Measurements from ENCODE around the gene ANKRD13B.
A peak's percentile ranks its signal among the peaks of the same experiment; 100 is the strongest.

ANKRD13B gene

DNA sequence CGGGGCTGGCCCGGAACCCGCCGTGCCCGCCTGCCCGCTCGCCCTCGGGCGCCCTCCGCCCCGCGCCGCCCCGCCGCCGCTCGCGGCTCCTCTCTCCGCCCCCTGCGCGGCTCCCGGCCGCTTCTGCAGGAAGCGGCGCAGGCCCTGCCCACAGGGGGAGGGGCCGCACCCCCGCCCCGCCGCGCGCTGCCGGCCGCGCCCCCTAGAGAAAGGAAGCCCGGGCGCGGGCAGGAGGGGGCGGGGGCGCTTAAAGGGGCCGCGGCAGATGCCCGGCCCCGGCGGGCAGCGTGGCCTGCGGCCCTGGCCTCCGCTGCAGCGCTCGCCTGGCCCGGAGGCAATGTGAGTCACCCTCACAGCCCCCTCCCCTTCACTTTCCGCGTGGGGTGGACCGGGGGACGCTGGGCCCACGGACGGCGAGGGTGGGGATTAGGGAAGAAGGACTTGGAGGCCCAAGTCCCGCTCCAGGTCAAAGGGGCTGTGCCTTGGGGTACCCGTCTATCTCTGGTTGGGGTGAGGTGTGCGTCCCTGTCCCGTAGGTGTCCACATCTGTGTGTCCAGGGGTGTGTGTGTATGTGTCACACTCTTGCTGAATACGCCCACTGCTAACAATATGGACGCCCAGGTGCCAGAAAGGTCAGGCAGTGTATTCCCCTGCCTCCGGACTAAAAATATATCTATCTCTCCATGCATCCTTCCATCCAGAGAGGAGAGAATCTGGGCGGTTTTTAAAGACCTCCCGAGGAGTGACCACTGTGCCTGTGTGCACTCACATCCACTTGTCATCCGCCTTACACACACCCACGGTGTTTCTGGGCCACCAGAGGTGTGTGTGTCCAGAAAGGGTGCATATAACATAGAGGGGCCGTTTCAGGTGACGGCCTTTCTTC, 3.2 kb upstream of the ANKRD13B start, which contains the start of gene GIT1:
Gene GIT1 (minus strand): TSS at position 125 of the 887 bp plus-strand sequence. CDS start 270 bp downstream, outside the sequence.
- H3K4me1 ChIP-seq (ENCODE audit: control insufficient read depth, insufficient read depth, low read length), result peaks cover 26% of the 10 kb centered on the region
- peaks cover 0 to 10% of the 10 kb centered on the region in 2 experiments; a peak in 1 of 3 replicates for H3K36me3 ChIP-seq (ENCODE audit: control insufficient read depth in 2 of 2, insufficient read depth in 1 of 2, low read length in 2 of 2)
- POLR2A ChIA-PET, result interaction anchor here (1.8 kb wide), 1 partner anchor 21 kb away, joined by 8 read pairs; the partner anchor contains the start of gene TP53I13
- H3K4me3 ChIP-seq (ENCODE audit: low read depth, low read length), result peak within 1 kb of the TSS; percentile 86
- H3K27ac ChIP-seq (ENCODE audit: extremely low read depth, low read depth, low read length), result peak within 1 kb of the TSS; percentile 82
- CTCF ChIA-PET, result interaction anchor here (0.8 to 5.1 kb wide), 5 partner anchors 15 to 445 kb away, joined by 4 to 57 read pairs (median 23); no protein-coding TSS in a partner anchor
- H3K9me3 ChIP-seq (ENCODE audit: control insufficient read depth, insufficient read depth, low read depth, low read length), result no peaks in the 10 kb centered on the region
- TF ChIP-seq ZNF416 (tag by site-specific recombination; IDR thresholded peaks at IDR 0.05) (no peak), ZNF366 (tag by site-specific recombination; conservative IDR thresholded peaks at IDR 0.05) (peak; percentile 67), ZNF596 (tag by site-specific recombination; IDR thresholded peaks at IDR 0.05) (peak; percentile 11; the same call in 1 of the 2 replicates), ZNF514 (tag by site-specific recombination; IDR thresholded peaks at IDR 0.05) (no peak), ZNF184 (tag by site-specific recombination; IDR thresholded peaks at IDR 0.05) (no peak), ZSCAN30 (tag by site-specific recombination; IDR thresholded peaks at IDR 0.05) (peak; percentile 62), ZXDB (tag by site-specific recombination; IDR thresholded peaks at IDR 0.05) (0 out of 2 replicates have a peak, but pooled peaks have one; percentile 12), BCL11A (tag by site-specific recombination; IDR thresholded peaks at IDR 0.05; ENCODE audit: low read depth) (peak; percentile 25; the same call in 1 of the 2 replicates), ZFP69B (tag by site-specific recombination; IDR thresholded peaks at IDR 0.05) (peak; percentile 96), KLF9 (tag by site-specific recombination; IDR thresholded peaks at IDR 0.05; ENCODE audit: low read depth) (peak; percentile 44), ZNF433 (tag by site-specific recombination; IDR thresholded peaks at IDR 0.05; ENCODE audit: low read depth) (no peak), ZBTB10 (tag by site-specific recombination; IDR thresholded peaks at IDR 0.05) (peak; percentile 62; the same call in 1 of the 2 replicates), ZNF426 (tag by site-specific recombination; IDR thresholded peaks at IDR 0.05) (no peak), ZBTB48 (tag by site-specific recombination; IDR thresholded peaks at IDR 0.05) (0 out of 2 replicates have a peak, but pooled peaks have one; percentile 13), PATZ1 (tag by site-specific recombination; IDR thresholded peaks at IDR 0.05) (peak; percentile 21), MZF1 (tag by site-specific recombination; IDR thresholded peaks at IDR 0.05; ENCODE audit: borderline replicate concordance) (no peak), ZNF544 (tag by site-specific recombination; IDR thresholded peaks at IDR 0.05) (no peak), ZNF549 (tag by site-specific recombination; IDR thresholded peaks at IDR 0.05) (no peak), KLF10 (tag by site-specific recombination; IDR thresholded peaks at IDR 0.05) (peak; percentile 93), ZBTB7A (tag by site-specific recombination; IDR thresholded peaks at IDR 0.05; ENCODE audit: low read depth) (peak; percentile 67; the same call in 1 of the 2 replicates), ZFHX2 (tag by site-specific recombination; conservative IDR thresholded peaks at IDR 0.05) (peak; percentile 92), ZNF335 (tag by site-specific recombination; conservative IDR thresholded peaks at IDR 0.05) (peak; percentile 33), IKZF3 (tag by site-specific recombination; IDR thresholded peaks at IDR 0.05) (0 out of 2 replicates have a peak, but pooled peaks have one; percentile 25), ZNF555 (tag by site-specific recombination; conservative IDR thresholded peaks at IDR 0.05) (no peak), ZNF677 (tag by site-specific recombination; IDR thresholded peaks at IDR 0.05) (0 out of 2 replicates have a peak, but pooled peaks have one; percentile 40), ZNF23 (tag by site-specific recombination; IDR thresholded peaks at IDR 0.05; ENCODE audit: borderline replicate concordance) (no peak), EGR2 (tag by site-specific recombination; IDR thresholded peaks at IDR 0.05; ENCODE audit: low read depth) (peak; percentile 59), KLF8 (tag by site-specific recombination; IDR thresholded peaks at IDR 0.05) (peak; percentile 23; the same call in 1 of the 2 replicates)
- TF ChIP-seq, protein P1, sequence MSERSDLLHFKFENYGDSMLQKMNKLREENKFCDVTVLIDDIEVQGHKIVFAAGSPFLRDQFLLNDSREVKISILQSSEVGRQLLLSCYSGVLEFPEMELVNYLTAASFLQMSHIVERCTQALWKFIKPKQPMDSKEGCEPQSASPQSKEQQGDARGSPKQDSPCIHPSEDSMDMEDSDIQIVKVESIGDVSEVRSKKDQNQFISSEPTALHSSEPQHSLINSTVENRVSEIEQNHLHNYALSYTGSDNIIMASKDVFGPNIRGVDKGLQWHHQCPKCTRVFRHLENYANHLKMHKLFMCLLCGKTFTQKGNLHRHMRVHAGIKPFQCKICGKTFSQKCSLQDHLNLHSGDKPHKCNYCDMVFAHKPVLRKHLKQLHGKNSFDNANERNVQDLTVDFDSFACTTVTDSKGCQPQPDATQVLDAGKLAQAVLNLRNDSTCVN (tag by site-specific recombination; optimal IDR thresholded peaks at IDR 0.05), result peak; percentile 49
- TF ChIP-seq, protein P2, sequence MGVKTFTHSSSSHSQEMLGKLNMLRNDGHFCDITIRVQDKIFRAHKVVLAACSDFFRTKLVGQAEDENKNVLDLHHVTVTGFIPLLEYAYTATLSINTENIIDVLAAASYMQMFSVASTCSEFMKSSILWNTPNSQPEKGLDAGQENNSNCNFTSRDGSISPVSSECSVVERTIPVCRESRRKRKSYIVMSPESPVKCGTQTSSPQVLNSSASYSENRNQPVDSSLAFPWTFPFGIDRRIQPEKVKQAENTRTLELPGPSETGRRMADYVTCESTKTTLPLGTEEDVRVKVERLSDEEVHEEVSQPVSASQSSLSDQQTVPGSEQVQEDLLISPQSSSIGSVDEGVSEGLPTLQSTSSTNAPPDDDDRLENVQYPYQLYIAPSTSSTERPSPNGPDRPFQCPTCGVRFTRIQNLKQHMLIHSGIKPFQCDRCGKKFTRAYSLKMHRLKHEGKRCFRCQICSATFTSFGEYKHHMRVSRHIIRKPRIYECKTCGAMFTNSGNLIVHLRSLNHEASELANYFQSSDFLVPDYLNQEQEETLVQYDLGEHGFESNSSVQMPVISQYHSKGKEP (tag by site-specific recombination; IDR thresholded peaks at IDR 0.05), result peak; percentile 46; the same call in 1 of the 2 replicates
